ENCODE data around the gene CATSPERZ. TPM values are rescaled to one million over a fixed set of nuclear protein-coding genes. Genes with fewer than 3 reads are reported as not detected.

CATSPERZ gene
- polyA plus RNA-seq, 1 donor from 2014 or later, result not detected

GRCh38 chr11:64316672-64317324, 16.6 kb downstream of the CATSPERZ start:
- H3K9me3 ChIP-seq (ENCODE audit: low read length), result no peaks in the 10 kb centered on the region
- H3K36me3 ChIP-seq (ENCODE audit: insufficient read depth, low read length), result no peaks in the 10 kb centered on the region
- H4K20me1 ChIP-seq (ENCODE audit: insufficient read depth), result no peaks in the 10 kb centered on the region
- TF ChIP-seq POLR2AphosphoS5 (IDR thresholded peaks at IDR 0.05) (no peak), RAD21 (conservative IDR thresholded peaks at IDR 0.05) (no peak), SMC3 (conservative IDR thresholded peaks at IDR 0.05; ENCODE audit: poor library complexity) (no peak), EP300 (conservative IDR thresholded peaks at IDR 0.05; ENCODE audit: poor library complexity, severe bottlenecking) (no peak), MXI1 (conservative IDR thresholded peaks at IDR 0.05; ENCODE audit: poor library complexity, severe bottlenecking) (no peak), TAF1 (IDR thresholded peaks at IDR 0.05; ENCODE audit: low read depth) (no peak), CTCF (IDR thresholded peaks at IDR 0.05; ENCODE audit: poor library complexity, severe bottlenecking) (no peak), REST (IDR thresholded peaks at IDR 0.05; ENCODE audit: borderline replicate concordance) (no peak)
- no peaks in the 10 kb centered on the region for H3K9me2 ChIP-seq (ENCODE audit: insufficient read depth, low read length)
- H3F3A ChIP-seq (ENCODE audit: insufficient read depth, low read length, poor library complexity, severe bottlenecking), result no peaks in the 10 kb centered on the region
- H2AFZ ChIP-seq (ENCODE audit: low read depth, low read length), result no peak overlapping the region
- peak overlapping the region; percentile 99 for H3K9ac ChIP-seq (ENCODE audit: low read length)
- peak overlapping the region; percentile 98 for H3K27ac ChIP-seq (ENCODE audit: low read length)
- H3K4me3 ChIP-seq (ENCODE audit: low read length), result peak overlapping the region; percentile 99
- peaks cover 13% of the 10 kb centered on the region for H3K79me2 ChIP-seq (replicated peaks; ENCODE audit: insufficient read depth, low read length)
- H3K4me2 ChIP-seq (ENCODE audit: low read length), result peak overlapping the region; percentile 79
- no peaks in the 10 kb centered on the region for H3K27me3 ChIP-seq (ENCODE audit: insufficient read depth, low read depth, low read length)

DNA sequence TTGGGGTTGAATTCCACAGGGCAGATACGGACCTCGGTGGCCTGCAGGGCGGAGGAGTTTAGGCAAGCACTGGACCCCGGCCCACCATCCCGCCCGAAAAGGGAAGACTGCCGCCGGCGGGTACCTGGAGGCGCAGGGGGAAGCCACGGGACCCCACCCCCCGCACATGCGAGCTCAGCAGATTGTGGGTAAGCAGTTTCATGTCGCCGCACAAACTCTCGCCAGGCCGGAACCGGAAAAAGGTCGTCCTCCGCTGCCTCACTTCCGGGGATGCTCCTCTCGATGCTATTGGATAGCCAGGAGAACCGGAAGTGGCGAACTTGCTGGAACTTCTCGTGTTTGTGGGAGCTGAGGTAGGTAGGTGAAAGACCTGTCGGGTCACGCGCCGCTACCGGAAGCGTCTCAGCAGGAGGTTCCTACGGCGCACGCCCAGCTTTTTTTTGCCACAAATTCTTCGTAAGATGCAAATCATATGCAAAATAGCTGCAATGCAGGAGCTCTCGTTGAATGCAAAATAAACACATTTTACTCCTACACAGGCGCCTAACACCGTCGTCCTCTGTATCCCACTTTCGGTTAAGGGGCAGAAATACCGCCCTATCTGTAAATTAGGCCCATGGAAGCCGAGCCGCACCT, 17.3 kb downstream of the CATSPERZ start, which contains the start of gene TRMT112:
Gene TRMT112, minus strand, starts transcription at position 235 of the 636 bp plus-strand sequence. Its CDS starts 33 bp downstream, at position 202.
- H3K27me3 ChIP-seq (ENCODE audit: insufficient read depth, low read depth, low read length), result no peaks in the 10 kb centered on the region
- H3K4me3 ChIP-seq (ENCODE audit: low read length), result peak within 1 kb of the TSS; percentile 99
- H3K79me2 ChIP-seq (replicated peaks; ENCODE audit: insufficient read depth, low read length), result peaks cover 13% of the 10 kb centered on the region
- H3F3A ChIP-seq (ENCODE audit: insufficient read depth, low read length, poor library complexity, severe bottlenecking), result no peaks in the 10 kb centered on the region
- peak within 1 kb of the TSS; percentile 65 for H2AFZ ChIP-seq (ENCODE audit: low read depth, low read length)
- H3K4me2 ChIP-seq (ENCODE audit: low read length), result peak within 1 kb of the TSS; percentile 79
- TF ChIP-seq REST (IDR thresholded peaks at IDR 0.05; ENCODE audit: borderline replicate concordance) (no peak), POLR2AphosphoS5 (IDR thresholded peaks at IDR 0.05) (peak; percentile 82), MXI1 (conservative IDR thresholded peaks at IDR 0.05; ENCODE audit: poor library complexity, severe bottlenecking) (peak; percentile 87), SMC3 (conservative IDR thresholded peaks at IDR 0.05; ENCODE audit: poor library complexity) (no peak), TAF1 (IDR thresholded peaks at IDR 0.05; ENCODE audit: low read depth) (no peak), EZH2 (IDR thresholded peaks at IDR 0.05; ENCODE audit: borderline replicate concordance, insufficient read depth, low read length, poor library complexity, severe bottlenecking) (no peak), EP300 (conservative IDR thresholded peaks at IDR 0.05; ENCODE audit: poor library complexity, severe bottlenecking) (peak; percentile 61), CTCF (IDR thresholded peaks at IDR 0.05; ENCODE audit: poor library complexity, severe bottlenecking) (no peak), RAD21 (conservative IDR thresholded peaks at IDR 0.05) (no peak)
- H3K9me2 ChIP-seq (ENCODE audit: insufficient read depth, low read length), result no peaks in the 10 kb centered on the region
- peak within 1 kb of the TSS; percentile 99 for H3K9ac ChIP-seq (ENCODE audit: low read length)
- H3K9me3 ChIP-seq (ENCODE audit: low read length), result no peaks in the 10 kb centered on the region
- H3K27ac ChIP-seq (ENCODE audit: low read length), result peak within 1 kb of the TSS; percentile 98
- no peaks in the 10 kb centered on the region for H4K20me1 ChIP-seq (ENCODE audit: insufficient read depth)
- H3K36me3 ChIP-seq (ENCODE audit: insufficient read depth, low read length), result no peaks in the 10 kb centered on the region

All from neural cell (in vitro differentiated cells).